GM18507 (cell line): ENCODE results near the gene POC1A.
A peak's percentile ranks its signal among the peaks of the same experiment; 100 is the strongest.

Source experiments
- DNase-seq: peaks from one replicate; pipeline ENCODE4 v3.0.0; 2011; ENCODE audit warnings: low read depth; ENCODE audit not compliant: insufficient read length; ENCODE audit errors: extremely low spot score
- FAIRE-seq: peaks from 2 replicates; lab custom pipeline; 2011; peaks lifted over from hg19 to GRCh38; lab: Jason Lieb, UNC

Gene POC1A

GRCh38 chr3:52076896-52077780 is 77.1 kb downstream of the POC1A start:
- no peak for FAIRE-seq
- no peak for DNase-seq

- DNase-seq, result no peak
- no peak for FAIRE-seq
Measured at GRCh38 chr3:52073490-52073889, 80.7 kb downstream of the POC1A start.

GRCh38 chr3:52072471-52072870 is 81.8 kb downstream of the POC1A start:
- FAIRE-seq (no peak), DNase-seq (no peak)

- no peak for DNase-seq
- FAIRE-seq, result no peak
Measured at GRCh38 chr3:52072020-52072419, 82.2 kb downstream of the POC1A start.

- DNase-seq (no peak), FAIRE-seq (no peak)
Measured at GRCh38 chr3:52070724-52071621, 83.2 kb downstream of the POC1A start.

GRCh38 chr3:52069855-52070254 is 84.4 kb downstream of the POC1A start:
- FAIRE-seq (no peak), DNase-seq (no peak)

- DNase-seq, result no peak
- FAIRE-seq, result no peak
Measured at GRCh38 chr3:52069135-52069534, 85.1 kb downstream of the POC1A start.

- FAIRE-seq (no peak), DNase-seq (no peak)
Measured at GRCh38 chr3:52068730-52069129, 85.5 kb downstream of the POC1A start.

GRCh38 chr3:52068055-52068571 is 86.1 kb downstream of the POC1A start:
- FAIRE-seq, result no peak
- DNase-seq, result no peak

GRCh38 chr3:52067526-52067925 is 86.7 kb downstream of the POC1A start:
- no peak for FAIRE-seq
- DNase-seq, result no peak

GRCh38 chr3:52067046-52067445 is 87.2 kb downstream of the POC1A start:
- FAIRE-seq (no peak), DNase-seq (no peak)

GRCh38 chr3:52065264-52065756 is 88.9 kb downstream of the POC1A start:
- DNase-seq, result no peak
- FAIRE-seq, result no peak

- DNase-seq (no peak), FAIRE-seq (no peak)
Measured at GRCh38 chr3:52064561-52064960, 89.7 kb downstream of the POC1A start.

GRCh38 chr3:52063026-52063723 is 91.0 kb downstream of the POC1A start:
- no peak for FAIRE-seq

GRCh38 chr3:52062505-52062904 is 91.7 kb downstream of the POC1A start:
- peak; percentile 71 for FAIRE-seq

More at GRCh38 chr3:52063026-52063723, 91.0 kb downstream of the POC1A start:
- DNase-seq, result no peak

GRCh38 chr3:52061121-52061910 is 92.9 kb downstream of the POC1A start:
- DNase-seq, result no peak

More at GRCh38 chr3:52062505-52062904, 91.7 kb downstream of the POC1A start:
- no peak for DNase-seq

GRCh38 chr3:52059781-52060180 is 94.4 kb downstream of the POC1A start:
- DNase-seq (no peak), FAIRE-seq (no peak)

More at GRCh38 chr3:52061121-52061910, 92.9 kb downstream of the POC1A start:
- FAIRE-seq, result no peak

- DNase-seq, result no peak
- FAIRE-seq, result no peak
Measured at GRCh38 chr3:52057812-52058495, 96.3 kb downstream of the POC1A start.
